ENCODE measurements around the gene TTC16.

TTC16 gene

GRCh38 chr9:127715470-127716337 is at the start of gene TTC16, which contains the start of gene PTRH1:
TTC16 (plus strand) TSS chr9:127716079; CDS start chr9:127716146, 67 bp downstream.
PTRH1 (minus strand) TSS chr9:127715663; CDS start chr9:127715639, 24 bp downstream.
- peak; percentile 90 to 92 for DNase-seq

DNA sequence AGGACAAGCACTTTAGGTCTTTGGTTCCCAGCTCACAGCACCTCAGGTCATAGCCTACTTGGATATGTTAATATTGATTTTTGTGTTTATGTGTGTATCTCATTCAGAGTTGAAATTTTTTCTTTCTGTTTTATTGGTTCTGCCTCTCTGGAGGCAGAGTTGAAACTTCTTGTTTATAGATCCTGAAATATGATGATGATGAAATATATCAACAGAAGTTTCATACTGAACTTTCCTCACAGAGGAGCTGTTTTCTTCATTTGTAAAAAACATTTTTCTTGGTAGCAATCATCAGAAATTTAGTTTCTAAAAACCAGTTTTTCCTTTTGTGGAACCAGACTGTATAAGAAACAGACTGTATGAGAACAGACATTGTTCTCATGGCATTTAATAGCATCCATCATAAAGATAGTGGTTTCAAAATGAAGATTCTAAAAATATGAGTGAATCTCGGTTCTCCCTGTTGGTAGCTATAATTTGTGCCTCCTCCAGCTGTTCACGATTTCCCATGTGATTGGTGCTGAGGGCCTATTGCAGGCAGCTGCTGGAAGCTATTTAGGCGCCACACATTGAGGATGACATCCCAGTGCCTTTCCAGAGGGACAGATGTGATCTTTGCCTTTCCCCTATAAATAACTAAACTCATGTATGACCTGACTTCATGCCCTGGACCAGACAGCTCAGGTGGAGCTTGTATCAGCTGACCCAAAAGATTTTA is 48.6 kb upstream of the TTC16 start:
- DNase-seq = no peak

DNA sequence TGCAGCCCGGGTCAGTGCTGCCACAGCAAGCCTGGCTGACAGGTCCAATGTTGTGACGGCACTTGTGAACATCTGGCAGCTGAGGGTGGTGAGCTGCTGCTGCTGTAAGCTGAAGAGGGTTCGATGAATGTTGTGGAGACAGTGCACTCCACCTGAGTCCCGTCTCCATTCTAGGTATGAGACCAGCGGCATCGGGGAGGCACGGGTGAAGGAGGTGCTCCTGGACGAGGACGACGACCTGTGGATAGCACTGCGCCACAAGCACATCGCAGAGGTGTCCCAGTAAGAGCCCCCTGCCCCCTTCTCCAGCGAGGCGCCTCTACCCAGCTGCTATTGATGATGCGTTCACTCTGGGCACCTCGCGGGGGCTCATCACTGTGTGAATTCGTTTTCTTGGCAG is 48.0 kb upstream of the TTC16 start:
- no peak for DNase-seq

GRCh38 chr9:127673234-127673633 is 42.6 kb upstream of the TTC16 start:
- no peak for DNase-seq

DNA sequence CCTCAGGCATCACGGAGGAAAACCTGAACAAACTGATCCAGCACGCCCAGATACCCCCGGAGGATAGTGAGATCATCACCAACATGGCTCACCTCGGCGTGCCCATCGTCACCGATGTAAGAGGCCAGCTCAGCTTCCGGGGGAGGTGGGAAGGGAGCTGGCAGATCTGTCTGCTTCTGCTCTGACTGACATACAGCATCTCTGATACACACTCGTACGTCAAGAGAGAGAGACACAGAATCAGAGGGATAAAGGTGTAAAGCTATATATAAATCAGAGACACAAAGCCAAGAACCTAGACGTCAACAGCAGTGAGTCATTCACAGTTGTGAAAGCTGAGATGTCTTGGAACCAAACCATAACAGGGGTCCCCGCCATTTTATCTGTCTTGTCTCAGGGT is 39.2 kb upstream of the TTC16 start:
- no peak for DNase-seq

DNA sequence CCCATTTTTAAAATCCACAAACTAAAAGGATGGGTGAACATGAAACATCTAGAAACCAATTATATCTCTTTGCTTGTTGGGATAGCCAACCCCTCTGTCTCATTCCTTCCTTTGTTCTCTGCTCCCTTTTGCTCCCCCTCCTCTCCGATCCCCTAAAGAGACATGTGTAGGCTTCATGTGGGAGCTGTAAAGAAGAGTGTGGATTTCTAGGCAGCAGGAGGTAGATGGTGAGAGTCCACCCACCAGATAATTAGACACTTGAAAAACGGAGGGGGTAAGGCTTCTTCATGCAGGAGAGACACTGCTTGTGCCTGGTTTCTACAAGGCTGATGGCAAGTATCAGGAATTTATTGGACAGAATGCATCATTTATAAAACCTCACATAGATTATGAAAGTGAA is 36.4 kb upstream of the TTC16 start:
- DNase-seq = no peak

DNA sequence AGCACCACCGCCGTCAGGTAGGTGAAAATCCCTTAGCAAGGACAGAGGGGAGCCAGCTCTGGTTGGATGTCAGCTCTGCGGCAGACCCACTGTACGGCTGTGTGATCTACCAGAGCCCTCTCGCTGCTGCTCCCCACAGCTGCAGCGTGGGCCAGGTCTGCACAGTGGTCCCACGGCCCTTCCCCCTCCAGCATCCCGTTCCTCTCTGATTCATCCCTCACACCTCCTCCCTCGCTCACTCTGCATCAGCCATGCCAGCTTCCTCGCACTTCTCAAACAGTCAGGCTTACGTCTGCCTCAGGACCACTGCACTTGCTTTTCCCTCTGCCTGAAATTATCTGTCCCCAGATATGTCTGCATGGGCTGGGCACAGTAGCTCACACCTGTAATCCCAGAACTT is 35.7 kb upstream of the TTC16 start:
- DNase-seq = no peak

GRCh38 chr9:127680846-127681245 is 35.0 kb upstream of the TTC16 start:
- no peak for DNase-seq

DNA sequence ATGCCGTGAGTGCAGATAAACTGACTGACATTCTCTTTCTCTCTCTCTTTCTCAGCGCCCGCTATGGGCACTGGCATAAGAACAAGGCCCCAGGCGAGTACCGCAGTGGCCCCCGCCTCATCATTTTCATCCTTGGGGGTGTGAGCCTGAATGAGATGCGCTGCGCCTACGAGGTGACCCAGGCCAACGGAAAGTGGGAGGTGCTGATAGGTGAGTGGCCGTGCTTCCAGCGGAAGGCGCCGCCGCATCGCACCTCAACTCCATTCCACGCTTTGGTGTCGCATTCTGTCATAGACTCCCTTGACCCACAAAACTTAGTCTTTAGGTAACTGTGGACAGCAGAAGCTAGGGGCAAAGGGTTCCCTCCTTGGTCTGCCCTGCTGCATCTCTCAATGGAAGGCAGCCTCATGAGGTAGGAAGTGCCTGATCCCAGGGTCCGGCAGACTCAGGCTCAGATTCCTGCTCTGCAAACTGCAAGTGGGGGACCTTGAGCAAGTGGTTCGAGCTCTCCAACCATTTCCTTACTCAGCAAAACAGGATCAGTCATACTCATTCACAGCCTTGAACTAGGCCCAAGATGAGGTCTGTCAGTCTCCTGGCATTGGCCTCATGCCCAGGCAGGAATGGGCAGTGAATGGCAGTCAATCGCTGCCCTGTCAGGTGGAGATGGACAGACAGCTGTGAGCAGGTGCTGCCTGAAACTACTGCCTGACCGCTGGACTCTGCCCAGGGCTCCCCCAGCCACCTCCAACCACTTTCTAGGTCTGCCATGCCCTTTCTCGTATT is 33.3 kb upstream of the TTC16 start:
- DNase-seq = no peak

- DNase-seq = no peak
These were observed 32.2 kb upstream of the TTC16 start for GRCh38 chr9:127683723-127684122.

- DNase-seq = no peak
These were observed 31.3 kb upstream of the TTC16 start for GRCh38 chr9:127684576-127684975.

GRCh38 chr9:127686461-127687393 is 29.2 kb upstream of the TTC16 start:
- no peak for DNase-seq

DNA sequence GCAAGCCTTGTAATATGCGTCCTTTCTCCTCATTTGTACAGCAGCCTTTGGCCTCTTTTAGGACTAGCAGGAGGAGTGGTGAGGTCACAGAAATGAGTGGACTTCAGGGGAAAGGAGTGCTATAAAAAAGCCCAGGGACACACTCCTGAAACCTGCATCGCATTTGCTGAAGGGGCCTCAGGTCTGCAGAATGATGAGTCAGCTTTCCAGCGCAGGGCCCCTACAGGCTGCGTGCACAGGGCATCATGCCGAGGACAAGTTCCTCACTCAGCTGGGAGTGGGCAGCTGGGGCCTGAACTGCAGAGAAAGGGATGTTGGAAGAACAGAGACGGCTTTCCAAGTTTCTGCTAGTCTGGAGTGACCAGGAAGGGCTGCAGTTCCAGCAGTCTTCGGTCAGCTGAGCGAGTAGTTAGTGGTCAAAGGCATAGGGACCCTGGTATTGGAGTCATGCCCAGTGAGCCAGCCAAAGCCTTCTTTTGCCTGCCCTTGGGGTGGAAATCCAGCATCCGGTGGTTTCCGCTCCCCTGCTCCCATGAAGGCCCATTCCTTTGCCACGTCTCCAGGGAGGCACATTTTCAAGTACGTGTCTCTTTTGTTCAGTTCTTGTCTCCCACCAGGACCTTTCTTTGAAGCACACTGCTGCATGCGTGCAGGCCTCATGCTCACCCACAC is 26.4 kb upstream of the TTC16 start:
- DNase-seq = no peak

DNA sequence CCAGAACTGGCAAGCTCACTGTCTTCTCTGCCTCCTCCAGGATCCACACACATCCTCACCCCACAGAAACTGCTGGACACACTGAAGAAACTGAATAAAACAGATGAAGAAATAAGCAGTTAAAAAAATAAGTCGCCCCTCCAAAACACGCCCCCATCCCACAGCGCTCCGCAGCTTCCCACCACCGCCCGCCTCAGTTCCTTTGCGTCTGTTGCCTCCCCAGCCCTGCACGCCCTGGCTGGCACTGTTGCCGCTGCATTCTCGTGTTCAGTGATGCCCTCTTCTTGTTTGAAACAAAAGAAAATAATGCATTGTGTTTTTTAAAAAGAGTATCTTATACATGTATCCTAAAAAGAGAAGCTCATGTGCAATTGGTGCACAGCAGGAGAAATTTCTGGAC is 25.1 kb upstream of the TTC16 start:
- no peak for DNase-seq

DNA sequence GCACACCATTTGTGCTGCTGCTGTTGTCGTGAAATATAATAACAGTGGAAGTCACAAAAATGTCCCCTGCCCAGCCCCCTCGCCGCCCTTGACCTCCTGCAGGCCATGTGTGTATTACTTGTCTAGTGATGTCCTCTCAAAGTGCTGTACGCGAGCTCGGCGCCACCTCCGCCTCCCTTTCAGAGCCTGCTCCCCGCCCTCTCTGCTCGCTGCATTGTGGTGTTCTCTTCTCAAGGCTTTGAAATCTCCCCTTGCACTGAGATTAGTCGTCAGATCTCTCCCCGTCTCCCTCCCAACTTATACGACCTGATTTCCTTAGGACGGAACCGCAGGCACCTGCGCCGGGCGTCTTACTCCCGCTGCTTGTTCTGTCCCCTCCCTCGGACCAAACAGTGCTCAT is 23.8 kb upstream of the TTC16 start:
- no peak for DNase-seq

- no peak for DNase-seq
These were observed 22.7 kb upstream of the TTC16 start for GRCh38 chr9:127693143-127693542.

DNA sequence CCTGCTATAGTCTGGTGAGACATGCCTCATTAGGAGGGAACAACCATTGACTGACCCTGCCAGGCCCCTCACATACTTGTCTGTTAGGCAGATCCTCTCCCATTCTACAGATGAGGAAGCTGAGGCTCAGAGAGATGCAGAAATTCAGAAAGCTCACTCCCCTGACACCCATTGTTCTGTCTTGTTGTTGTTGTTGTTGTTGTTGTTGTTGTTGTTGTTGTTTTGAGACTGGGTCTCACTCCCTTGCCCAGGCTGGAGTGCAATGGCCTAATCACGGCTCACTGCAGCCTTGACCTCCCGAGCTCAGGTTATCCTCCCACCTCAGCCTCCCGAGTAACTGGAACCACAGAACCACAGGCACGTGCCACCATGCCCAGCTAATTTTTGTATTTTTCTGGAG is 22.2 kb upstream of the TTC16 start:
- DNase-seq = no peak

GRCh38 chr9:127694890-127695720 is 20.8 kb upstream of the TTC16 start:
- DNase-seq = no peak

DNA sequence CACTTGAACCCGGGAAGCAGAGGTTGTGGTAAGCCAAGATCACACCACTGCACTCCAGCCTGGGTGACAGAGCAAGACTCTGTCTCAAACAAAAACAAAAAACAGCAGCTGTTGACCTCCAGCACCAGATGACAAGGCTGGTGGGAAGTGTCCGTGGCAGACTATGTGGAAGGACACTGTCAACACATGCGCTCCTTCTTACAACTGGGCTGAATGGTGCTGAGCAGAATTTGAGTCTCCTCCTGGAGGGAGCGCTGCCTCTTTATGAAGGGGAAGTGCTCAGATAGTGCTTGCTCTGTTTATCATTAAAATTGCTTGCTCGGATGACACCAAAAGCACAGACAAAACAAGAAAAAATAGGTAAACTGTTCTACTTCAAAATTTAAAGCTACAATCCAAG is 18.3 kb upstream of the TTC16 start:
- no peak for DNase-seq

DNA sequence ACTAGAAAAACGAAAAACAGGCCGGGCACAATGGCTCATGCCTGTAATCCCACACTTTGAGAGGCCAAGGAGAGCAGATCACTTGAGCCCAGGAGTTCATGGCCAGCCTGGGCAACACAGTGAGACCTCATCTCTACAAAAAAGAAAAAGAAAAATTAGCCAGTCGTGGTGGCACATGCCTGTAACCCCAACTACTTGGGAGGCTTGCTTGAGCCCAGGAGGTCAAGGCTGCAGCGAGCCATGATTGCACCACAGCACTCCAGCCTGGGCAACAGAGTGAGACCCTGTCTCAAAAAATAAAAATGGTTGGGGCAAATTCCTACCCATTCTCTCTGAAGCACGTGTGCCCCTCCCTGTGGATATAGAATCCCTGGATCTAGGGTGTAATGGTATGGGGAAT is 17.5 kb upstream of the TTC16 start:
- no peak for DNase-seq

All from Kasumi-1 (cell line).